GM12872 (cell line): ENCODE measurements around the gene HOXD13.

Experiments used
- CTCF ChIP-seq: IDR thresholded peaks from 3 replicates; pipeline ENCODE4 v1.5.1; 2011; ENCODE audit warnings: low read depth, mild to moderate bottlenecking, low read length, moderate library complexity; ENCODE audit not compliant: insufficient read depth

The HOXD13 gene

GRCh38 chr2:176107731-176108181 is 15.2 kb downstream of the HOXD13 start:
- TF ChIP-seq CTCF = no peak

DNA sequence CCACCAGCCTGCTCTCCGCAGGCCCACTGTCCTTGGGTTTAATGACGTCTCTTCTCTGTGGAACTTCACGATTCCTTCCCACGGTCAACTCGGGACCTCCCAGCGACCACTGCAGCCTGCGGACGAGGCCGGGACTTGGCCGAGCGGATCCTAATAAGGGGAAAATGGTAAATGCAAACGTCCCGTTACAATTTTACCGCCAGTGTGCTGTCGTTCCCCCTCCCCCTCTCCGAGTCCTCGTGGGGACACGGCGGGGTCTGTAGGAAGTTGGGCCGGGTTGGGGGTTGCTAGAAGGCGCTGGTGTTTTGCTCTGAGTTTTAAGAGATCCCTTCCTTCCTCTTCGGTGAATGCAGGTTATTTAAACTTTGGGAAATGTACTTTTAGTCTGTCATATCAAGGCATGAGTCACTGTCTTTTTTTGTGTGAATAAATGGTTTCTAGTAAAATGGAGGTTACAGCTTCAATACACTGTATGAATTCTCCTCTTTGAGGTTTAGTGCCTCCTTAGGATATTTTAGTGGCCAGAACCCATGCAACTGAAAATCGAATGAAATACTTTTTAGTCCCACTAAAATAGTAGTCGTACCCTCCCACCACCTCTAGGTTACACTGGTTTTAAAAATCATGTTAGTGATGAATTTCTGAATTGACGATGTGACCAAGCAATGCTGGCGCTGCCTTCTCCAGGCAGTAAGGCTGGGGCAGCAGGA is 16.8 kb downstream of the HOXD13 start:
- no peak for TF ChIP-seq CTCF

- TF ChIP-seq CTCF = no peak
Measured at GRCh38 chr2:176109946-176110345, 17.4 kb downstream of the HOXD13 start.

DNA sequence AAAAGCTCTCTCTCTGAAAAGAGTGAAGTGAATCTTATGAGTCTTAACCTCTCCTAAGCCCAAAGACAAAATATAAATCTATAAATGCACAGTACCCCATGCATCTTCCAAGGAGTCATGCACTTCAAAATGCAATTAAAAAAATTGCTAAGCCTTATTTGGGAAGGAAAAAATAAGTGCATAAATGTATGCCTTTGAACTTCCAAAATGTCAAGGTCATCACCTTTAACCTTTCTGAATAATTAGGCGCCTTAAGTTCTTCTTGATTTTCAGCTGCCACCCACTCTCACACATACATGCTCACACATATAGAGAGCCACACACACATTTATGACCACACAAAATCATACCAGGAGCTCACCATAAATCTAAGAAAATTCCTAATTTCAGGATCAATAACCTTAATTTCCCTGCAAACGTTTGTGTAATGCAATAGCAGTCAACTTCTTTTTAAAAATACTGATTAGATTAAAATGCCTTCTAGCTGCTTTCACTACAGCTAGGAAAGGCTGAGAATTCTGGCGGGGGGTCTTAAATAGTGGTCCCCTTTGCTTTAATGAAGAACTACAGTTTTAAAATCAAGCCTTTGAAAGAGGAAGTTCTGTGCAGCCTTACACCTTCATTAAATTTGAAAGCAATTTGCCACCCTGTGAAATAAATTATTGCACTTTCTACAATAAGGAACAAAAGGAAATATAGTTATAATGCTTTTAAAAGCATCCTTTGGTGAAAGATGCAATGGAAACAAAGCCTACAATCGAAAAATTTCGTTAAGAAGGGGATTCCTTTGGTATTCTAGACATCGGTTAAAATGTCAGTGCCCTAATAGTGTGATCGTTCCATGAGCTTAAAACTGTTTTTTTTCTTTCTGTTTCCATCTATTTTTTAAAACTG is 18.1 kb downstream of the HOXD13 start:
- no peak for TF ChIP-seq CTCF

DNA sequence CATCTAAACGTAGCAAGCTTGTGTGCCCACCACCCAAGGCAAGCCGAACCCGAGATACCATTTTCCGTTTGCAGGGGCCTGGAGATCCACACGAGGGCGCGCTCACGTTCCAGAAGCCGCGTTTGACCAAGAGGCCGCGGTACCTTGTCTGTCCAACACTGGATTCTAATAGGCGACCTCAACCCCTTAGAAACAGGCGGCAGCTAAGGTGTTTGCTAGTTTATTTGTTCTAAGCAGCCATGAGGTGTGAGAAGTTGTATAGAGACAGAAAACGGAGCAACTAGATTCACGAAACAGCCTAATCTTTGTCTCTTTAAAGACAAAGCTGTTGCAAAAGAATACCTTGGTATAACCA is 18.8 kb downstream of the HOXD13 start:
- peak; percentile 82 for TF ChIP-seq CTCF

GRCh38 chr2:176111846-176112374 is 19.4 kb downstream of the HOXD13 start:
- no peak for TF ChIP-seq CTCF
